DMS 273 (cell line): Measurements from ENCODE around the gene MIA2.
"Not testable (repeated sequence)": the region's sequence is repeated elsewhere in the genome, so short reads cannot be mapped to it uniquely, and the experiment has no call there.

Experiments
- DNase-seq: peaks from one replicate; lab custom pipeline; 2025; ENCODE audit not compliant: unreplicated experiment; lab: John Stamatoyannopoulos, UW

MIA2 gene

DNA sequence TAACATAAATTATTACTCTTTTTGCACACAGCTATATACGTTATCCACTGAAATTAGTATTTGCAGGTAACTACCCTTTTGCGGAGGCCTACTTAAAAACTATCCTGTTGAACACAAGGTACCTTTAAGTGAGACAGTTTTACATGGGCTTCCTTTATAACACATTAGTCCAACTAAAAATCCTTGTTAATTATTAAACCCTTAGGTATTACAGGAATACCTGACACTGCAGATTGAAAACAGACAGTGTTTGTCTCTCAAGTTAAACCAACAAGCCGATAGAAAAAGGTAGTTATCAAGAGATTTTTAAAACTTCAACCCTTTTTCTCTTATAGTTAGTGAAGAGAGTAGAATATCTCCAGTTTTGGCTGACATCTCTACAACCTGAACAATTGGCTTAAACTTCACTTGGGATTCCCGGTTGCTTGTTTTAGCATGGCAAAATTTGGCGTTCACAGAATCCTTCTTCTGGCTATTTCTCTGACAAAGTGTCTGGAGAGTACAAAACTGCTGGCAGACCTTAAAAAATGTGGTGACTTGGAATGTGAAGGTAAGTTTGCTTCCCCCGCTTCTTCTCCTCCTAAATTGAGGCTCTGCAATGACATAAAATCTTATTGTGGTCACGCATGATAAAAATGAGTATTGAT is at the start of gene MIA2:
Gene MIA2 (plus strand): TSS at position 236 of the 647 bp plus-strand sequence. CDS start 200 bp downstream, at position 436.
- no peak for DNase-seq

- DNase-seq = peak; percentile 40
Measured at GRCh38 chr14:39184628-39185255, 49.0 kb upstream of the MIA2 start.

- peak; percentile 32 for DNase-seq
Measured at GRCh38 chr14:39185256-39186049, 48.3 kb upstream of the MIA2 start.

- no peak for DNase-seq
Measured at GRCh38 chr14:39186941-39187525, 46.7 kb upstream of the MIA2 start.

- no peak for DNase-seq
Measured at GRCh38 chr14:39203659-39204606, 29.8 kb upstream of the MIA2 start.

DNA sequence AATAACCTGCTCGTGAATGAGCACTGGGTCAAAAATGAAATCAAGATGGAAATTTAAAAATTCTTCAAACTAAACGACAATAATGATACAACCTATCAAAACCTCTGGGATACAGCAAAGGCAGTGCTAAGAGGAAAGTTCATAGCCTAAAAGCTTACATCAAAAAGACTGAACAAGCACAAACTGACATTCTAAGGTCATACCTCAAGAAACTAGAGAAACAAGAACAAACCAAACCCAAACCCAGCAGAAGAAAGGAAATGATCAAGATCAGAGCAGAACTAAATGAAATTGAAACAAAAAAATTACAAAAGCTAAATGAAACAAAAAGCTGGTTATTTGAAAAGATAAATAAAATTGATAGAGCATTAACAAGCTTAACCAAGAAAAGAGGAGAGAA is 26.3 kb upstream of the MIA2 start:
- DNase-seq = not testable (repeated sequence)

DNA sequence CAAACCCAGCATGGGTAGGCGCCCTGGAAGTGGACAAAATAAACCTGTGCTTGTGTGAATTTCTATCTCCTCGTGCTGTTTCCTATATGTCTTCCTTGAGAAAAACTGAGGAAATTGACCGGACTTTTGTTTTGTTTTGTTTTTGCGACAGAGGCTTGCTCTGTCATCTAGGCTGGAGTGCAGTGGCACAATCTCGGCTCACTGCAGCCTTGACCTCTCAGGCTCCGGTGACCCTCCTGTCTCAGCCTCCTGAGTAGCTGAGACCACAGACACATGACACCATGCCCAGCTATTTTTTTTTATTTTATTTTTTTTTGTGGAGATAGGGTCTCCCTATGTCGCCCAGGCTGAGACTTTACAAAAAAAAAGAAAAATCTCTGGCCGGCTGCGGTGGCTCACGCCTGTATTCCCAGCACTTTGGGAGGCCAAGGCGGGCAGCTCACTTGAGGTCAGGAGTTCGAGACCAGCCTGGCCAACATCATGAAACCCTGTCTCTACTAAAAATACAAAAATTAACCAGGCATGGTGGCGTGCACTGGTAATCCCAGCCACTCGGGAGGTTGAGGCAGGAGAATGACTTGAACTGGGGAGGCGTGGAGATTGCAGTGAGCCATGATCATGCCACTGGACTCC is 22.5 kb upstream of the MIA2 start:
- DNase-seq = no peak

DNA sequence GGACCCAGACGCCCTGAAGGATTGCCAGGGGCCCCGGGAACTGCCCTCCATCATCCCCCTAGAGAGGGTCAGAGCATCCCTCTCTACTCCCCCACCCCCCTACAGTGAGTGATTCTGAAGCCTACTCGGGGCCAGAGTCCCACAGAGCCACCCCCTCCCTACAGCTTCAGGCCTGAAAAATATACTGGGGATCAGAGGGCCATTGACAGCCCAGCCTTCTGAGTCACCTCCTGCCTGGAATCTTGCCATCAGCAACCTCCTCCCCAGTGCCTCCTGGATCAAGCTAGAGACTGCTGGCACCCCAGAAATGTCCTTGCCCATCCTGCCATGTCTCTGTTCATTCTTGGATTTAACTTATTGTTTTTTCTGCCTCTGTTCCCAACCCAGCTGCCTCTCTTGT is 21.7 kb upstream of the MIA2 start:
- DNase-seq = no peak

GRCh38 chr14:39212693-39213092 is 21.0 kb upstream of the MIA2 start:
- no peak for DNase-seq

- DNase-seq = no peak
Measured at GRCh38 chr14:39217214-39217879, 16.4 kb upstream of the MIA2 start.

DNA sequence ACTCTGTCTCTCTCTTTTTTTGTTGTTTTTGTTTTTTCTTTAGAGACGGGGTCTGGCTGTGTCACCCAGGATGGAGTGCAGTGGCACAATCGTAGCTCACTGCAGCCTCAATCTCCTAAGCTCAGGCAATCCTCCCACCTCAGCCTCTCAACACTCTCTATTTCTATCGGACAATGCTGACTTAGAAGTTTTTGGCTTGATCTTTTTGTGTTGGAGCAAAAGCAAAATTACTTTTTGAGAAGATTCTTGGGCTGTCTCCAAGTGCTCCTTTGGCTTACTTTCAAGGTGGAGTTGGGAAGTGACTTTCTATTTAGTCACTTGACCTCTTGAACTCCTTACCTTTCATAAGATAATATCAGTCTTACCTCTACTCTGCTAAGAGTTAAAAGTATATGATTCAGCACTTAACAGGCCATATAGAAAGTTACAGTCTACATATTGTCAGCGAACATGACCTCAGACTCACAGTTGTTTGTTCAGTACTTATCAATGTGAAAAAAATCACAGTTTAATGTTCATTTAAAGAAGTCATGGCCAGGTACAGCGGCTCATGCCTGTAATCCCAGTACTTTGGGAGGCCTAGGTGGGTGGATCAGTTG is 15.4 kb upstream of the MIA2 start:
- no peak for DNase-seq

GRCh38 chr14:39219075-39219499 is 14.6 kb upstream of the MIA2 start:
- DNase-seq = no peak

- DNase-seq = not testable (repeated sequence)
Measured at GRCh38 chr14:39220473-39220872, 13.2 kb upstream of the MIA2 start.

GRCh38 chr14:39228044-39228443 is 5.7 kb upstream of the MIA2 start:
- DNase-seq = no peak

- no peak for DNase-seq
Measured at GRCh38 chr14:39228509-39229221, 5.0 kb upstream of the MIA2 start.

GRCh38 chr14:39229222-39229543 is 4.5 kb upstream of the MIA2 start:
- DNase-seq = no peak

DNA sequence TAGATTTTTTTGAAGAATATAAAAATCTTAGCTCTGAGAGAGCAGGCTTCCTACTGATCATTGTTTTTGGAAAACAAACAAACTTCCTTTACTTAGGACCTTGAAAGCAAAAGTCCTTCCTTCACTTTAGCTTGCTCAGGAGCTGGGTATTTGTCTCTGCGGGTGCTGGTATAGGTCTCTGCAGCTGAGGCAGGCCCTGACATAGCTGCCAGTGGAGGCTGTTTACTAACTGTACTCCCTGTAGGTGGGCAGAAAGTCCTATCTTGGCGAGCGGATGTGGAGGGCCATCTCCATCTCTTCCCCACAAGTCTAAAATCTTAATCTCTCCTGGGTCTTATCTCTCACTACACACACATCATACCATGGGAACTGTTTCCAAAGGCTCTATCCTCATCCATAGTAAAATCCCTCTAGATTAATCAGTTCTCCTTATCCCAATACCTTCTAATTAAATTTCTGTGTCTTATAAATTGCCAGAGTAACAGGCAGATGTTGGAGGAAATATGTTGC is 4.1 kb upstream of the MIA2 start:
- no peak for DNase-seq

DNA sequence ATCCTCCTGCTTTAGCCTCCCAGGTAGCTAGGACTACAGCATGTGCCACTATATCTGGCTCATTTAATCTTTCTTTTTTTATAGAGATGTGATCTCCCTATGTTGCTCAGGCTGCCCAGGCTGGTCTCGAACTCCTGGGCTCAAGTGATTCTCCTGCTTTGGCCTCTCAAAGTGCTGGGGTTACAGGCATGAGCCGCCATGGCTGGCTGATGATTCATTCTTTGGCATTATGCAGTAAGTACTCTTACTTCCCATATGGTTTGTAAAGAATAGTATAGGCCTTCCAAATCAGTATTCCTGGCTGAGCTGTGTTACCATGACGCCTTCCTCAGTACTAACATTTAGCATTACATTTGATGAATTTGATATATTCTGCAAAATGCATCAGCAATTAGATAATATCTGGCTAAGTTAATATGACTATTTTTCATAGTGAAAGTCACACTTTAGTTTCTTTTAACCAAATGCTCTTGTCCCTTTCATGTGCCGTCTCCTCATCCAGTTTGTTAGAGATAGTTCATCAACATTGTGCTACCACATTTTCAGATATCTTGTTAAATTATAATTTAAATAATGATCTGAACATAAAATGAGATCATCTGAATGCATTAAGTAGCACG is 3.2 kb upstream of the MIA2 start:
- DNase-seq = no peak
